ENCODE measurements around the gene NUP160. TPM values are rescaled to one million over a fixed set of nuclear protein-coding genes. Genes with fewer than 3 reads are reported as not detected.
"Not testable (repeated sequence)": the region's sequence is repeated elsewhere in the genome, so short reads cannot be mapped to it uniquely, and the experiment has no call there.

NUP160 gene
- total RNA-seq, 2 experiments from 2014 or later, result 60.0 to 64.6 TPM

DNA sequence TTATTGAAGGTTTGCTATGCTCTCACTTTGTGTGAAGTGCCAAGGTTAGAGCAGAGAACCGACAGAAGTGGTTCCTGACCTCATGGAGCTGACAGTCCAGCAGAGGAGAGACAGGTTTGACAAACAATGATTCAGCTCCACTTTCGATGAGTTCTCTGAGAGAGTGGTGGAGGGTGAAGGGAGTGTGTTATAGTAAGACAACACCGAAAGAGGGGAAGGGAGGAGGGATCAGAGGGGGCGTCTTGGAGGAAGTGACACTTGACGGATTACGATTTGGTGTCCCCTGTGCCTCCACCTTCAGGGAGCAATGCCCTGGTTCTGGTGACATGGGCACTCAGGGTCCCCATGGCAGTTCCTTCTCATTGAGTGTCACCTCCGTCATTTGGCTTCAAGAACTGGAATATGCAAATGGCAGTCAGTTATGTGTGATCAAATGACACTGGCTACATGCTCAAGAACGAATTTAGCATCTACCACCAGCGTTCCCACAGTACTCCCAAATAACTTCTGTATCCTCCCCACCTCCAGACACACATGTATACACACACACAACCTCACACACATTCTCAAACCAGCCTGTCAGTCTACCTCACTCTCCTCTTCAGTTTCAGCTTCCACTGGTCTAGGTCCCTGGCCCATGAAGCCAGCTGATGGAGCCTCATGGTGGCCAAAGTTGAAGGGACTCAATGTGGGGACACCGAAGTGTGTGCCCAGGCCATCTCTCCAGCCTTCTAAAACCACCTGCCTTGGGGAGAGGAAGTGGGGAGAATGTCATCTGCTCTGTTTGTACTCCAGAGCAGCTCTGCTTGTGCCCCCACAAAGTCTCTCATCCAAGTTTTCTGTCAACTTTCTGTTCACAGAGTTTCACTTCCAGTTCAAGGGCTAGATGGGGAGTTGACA is 31.4 kb upstream of the NUP160 start:
- ATAC-seq (no peak), DNase-seq (no peak)
- Mint-ChIP-seq H3K4me3 (no peak overlapping the region), H3K27me3 (peaks cover 3% of the 10 kb centered on the region), H3K36me3 (peaks cover 3% of the 10 kb centered on the region), H3K9me3 (ENCODE audit: low read depth) (peaks cover 6% of the 10 kb centered on the region), H3K4me1 (peaks cover 5% of the 10 kb centered on the region), H3K27ac (no peak overlapping the region)
- CTCF ChIA-PET, result interaction anchor here (0.9 to 1.2 kb wide), 2 partner anchors 11 to 15 kb away, joined by 3 to 4 read pairs; no protein-coding TSS in a partner anchor

GRCh38 chr11:47875858-47876257 is 27.7 kb upstream of the NUP160 start:
- CTCF ChIA-PET; ATAC-seq; H3K27ac Mint-ChIP-seq; H3K36me3 Mint-ChIP-seq; H3K9me3 Mint-ChIP-seq (ENCODE audit: low read depth); H3K27me3 Mint-ChIP-seq; H3K4me1 Mint-ChIP-seq; H3K4me3 Mint-ChIP-seq; DNase-seq: not testable (repeated sequence)

GRCh38 chr11:47870404-47870803 is 22.3 kb upstream of the NUP160 start:
- DNase-seq, result no peak
- Mint-ChIP-seq H3K27ac (no peak overlapping the region), H3K27me3 (no peaks in the 10 kb centered on the region), H3K4me3 (no peak overlapping the region), H3K36me3 (peaks cover 2% of the 10 kb centered on the region), H3K4me1 (peaks cover 8% of the 10 kb centered on the region), H3K9me3 (ENCODE audit: low read depth) (peaks cover under 1% of the 10 kb centered on the region)
- CTCF ChIA-PET, result no interaction called here
- no peak for ATAC-seq

DNA sequence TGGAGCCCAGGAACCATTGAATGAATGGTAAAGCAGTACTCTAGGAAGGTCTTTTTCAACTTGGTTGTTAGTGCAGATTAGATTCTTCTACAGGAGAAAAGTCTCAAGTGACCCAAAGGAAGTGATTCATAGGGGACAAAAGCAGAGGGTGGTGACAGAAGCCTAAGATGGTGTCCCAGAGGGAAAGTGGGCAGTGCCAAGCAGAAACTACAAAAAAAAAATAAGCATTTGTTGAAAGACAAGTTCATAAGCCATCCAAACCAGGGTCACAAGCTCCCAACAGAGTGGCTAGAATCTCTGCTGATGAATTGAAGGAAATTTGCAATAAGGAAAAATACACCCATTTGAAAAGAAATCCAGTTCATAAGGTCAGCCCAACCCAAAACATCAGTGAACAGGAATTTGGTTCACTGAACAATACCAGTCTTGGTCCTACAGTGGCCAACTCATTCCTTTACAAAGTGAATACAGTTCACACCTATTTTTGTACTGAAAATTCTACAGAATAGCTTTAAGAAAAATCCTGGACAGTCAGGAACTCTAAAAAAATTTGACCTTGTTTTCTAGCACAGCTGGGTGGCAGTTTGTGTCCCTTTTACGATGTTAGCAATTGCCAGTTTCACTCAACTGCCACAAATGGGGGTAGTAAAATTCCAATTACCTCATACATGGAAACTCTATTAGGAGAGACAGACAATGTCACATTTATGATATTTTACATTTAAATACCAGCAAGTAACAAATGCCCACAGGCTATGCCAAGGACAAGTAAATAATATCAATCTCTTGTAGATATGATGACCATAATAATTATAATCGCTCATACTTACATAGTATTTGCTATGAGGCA is 21.6 kb upstream of the NUP160 start:
- no peaks in the 10 kb centered on the region for H3K9me3 Mint-ChIP-seq (ENCODE audit: low read depth)
- H3K4me3 Mint-ChIP-seq, result no peak overlapping the region
- H3K27me3 Mint-ChIP-seq, result no peaks in the 10 kb centered on the region
- ATAC-seq (no peak), DNase-seq (no peak)
- H3K27ac Mint-ChIP-seq, result no peak overlapping the region
- CTCF ChIA-PET, result no interaction called here
- peaks cover 11% of the 10 kb centered on the region for H3K4me1 Mint-ChIP-seq
- H3K36me3 Mint-ChIP-seq, result peaks cover 3% of the 10 kb centered on the region

- H3K9me3 Mint-ChIP-seq (ENCODE audit: low read depth), result no peaks in the 10 kb centered on the region
- peaks cover 25% of the 10 kb centered on the region for H3K4me1 Mint-ChIP-seq
- no peak overlapping the region for H3K27ac Mint-ChIP-seq
- no peak for ATAC-seq
- no peak overlapping the region for H3K4me3 Mint-ChIP-seq
- H3K36me3 Mint-ChIP-seq, result peaks cover 1% of the 10 kb centered on the region
- DNase-seq, result no peak
- CTCF ChIA-PET, result interaction anchor here (0.7 to 1.7 kb wide), 4 partner anchors 8 to 239 kb away, joined by 3 to 4 read pairs (median 4); no protein-coding TSS in a partner anchor
- H3K27me3 Mint-ChIP-seq, result no peaks in the 10 kb centered on the region
These were observed 19.7 kb upstream of the NUP160 start for GRCh38 chr11:47867823-47868222.

- H3K36me3 Mint-ChIP-seq; DNase-seq; ATAC-seq; CTCF ChIA-PET; H3K27ac Mint-ChIP-seq; H3K4me3 Mint-ChIP-seq; H3K27me3 Mint-ChIP-seq; H3K9me3 Mint-ChIP-seq (ENCODE audit: low read depth): not testable (repeated sequence)
- peaks cover 31% of the 10 kb centered on the region for H3K4me1 Mint-ChIP-seq
These were observed 18.7 kb upstream of the NUP160 start for GRCh38 chr11:47866892-47867291.

DNA sequence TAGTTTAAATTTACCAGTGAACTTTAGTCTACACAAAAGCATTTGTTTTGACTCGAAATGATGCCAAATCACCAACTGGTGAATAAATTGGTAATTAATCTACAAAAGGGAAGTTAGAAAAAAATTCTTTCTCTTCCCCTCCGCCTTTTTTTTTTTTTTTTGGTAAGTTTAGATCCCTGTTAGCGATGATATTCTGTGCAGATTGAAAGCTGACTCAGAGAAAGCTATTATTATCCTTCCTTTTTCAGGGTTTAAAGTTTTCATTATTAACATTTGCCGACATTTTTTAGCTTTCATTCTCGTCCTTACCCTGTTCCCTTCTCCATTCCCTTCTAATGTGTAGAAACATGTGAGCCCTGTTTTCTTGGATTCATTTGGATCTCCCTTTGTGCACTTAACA is 16.8 kb upstream of the NUP160 start:
- DNase-seq (no peak), ATAC-seq (no peak)
- no peaks in the 10 kb centered on the region for H3K27me3 Mint-ChIP-seq
- no peak overlapping the region for H3K4me3 Mint-ChIP-seq
- CTCF ChIA-PET, result interaction anchor here (0.9 to 1.4 kb wide), 4 partner anchors 10 to 244 kb away, joined by 3 to 5 read pairs (median 4); no protein-coding TSS in a partner anchor
- H3K9me3 Mint-ChIP-seq (ENCODE audit: low read depth), result no peaks in the 10 kb centered on the region
- no peak overlapping the region for H3K27ac Mint-ChIP-seq
- peaks cover 31% of the 10 kb centered on the region for H3K4me1 Mint-ChIP-seq
- H3K36me3 Mint-ChIP-seq, result peaks cover 1% of the 10 kb centered on the region

DNA sequence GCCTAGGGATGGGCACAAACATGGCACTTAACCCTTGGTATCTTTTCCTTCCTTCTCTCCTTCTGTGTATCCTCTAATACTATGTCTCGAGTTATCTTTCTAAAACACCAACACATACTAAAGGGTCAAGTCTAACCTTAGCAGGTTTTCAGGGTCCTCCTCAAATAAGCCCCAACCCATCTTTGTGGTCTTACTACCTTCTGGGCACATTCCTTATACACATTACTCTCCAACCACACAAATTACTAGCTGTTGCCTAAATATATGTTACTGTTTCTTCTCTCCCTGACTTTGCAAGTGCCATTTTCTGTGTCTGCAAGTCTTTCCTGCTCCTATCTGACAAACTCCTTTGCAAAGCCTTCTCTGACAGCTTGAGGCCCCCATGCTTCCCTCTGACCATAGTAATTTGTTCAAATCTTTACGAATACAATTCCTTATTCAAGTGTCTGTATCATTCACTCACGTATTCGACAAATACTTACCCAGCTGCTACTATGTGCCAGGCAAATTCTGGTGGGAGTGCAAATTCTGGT is 15.8 kb upstream of the NUP160 start:
- no peaks in the 10 kb centered on the region for H3K9me3 Mint-ChIP-seq (ENCODE audit: low read depth)
- peaks cover 1% of the 10 kb centered on the region for H3K36me3 Mint-ChIP-seq
- ATAC-seq, result peak; percentile 30
- no peak overlapping the region for H3K27ac Mint-ChIP-seq
- DNase-seq, result no peak
- H3K27me3 Mint-ChIP-seq, result no peaks in the 10 kb centered on the region
- H3K4me1 Mint-ChIP-seq, result peaks cover 24% of the 10 kb centered on the region
- no peak overlapping the region for H3K4me3 Mint-ChIP-seq
- CTCF ChIA-PET, result interaction anchor here (1.0 kb wide), 1 partner anchor 15 kb away, joined by 3 read pairs; no protein-coding TSS in a partner anchor

- H3K36me3 Mint-ChIP-seq, result peaks cover 1% of the 10 kb centered on the region
- DNase-seq (no peak), ATAC-seq (peak; percentile 77)
- CTCF ChIA-PET, result no interaction called here
- peak overlapping the region; percentile 31 for H3K27ac Mint-ChIP-seq
- H3K9me3 Mint-ChIP-seq (ENCODE audit: low read depth), result no peaks in the 10 kb centered on the region
- no peak overlapping the region for H3K4me3 Mint-ChIP-seq
- no peaks in the 10 kb centered on the region for H3K27me3 Mint-ChIP-seq
- H3K4me1 Mint-ChIP-seq, result peaks cover 24% of the 10 kb centered on the region
These were observed 15.2 kb upstream of the NUP160 start for GRCh38 chr11:47863189-47863897.

DNA sequence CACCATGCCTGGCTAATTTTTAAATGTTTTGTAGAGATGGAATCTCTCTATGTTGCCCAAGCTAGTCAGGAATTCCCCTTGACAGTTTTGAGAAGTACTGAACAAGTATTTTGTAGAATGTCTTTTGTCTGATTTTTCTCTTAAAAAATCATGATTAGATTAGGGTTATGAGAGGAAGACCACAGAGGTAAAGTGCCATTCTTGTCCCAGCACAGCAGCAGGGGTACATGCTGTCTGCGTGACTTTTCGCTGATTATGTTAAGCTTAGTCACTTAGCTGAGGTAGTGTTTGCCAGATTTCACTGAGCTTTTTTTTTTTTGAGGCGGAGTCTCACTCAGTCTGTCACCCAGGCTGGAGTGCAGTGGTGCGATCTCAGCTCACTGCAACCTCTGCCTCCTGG is 13.6 kb upstream of the NUP160 start:
- Mint-ChIP-seq H3K27me3 (no peaks in the 10 kb centered on the region), H3K4me3 (no peak overlapping the region), H3K27ac (no peak overlapping the region), H3K9me3 (ENCODE audit: low read depth) (no peaks in the 10 kb centered on the region), H3K36me3 (peaks cover 1% of the 10 kb centered on the region), H3K4me1 (peaks cover 28% of the 10 kb centered on the region)
- CTCF ChIA-PET, result interaction anchor here (1.9 kb wide), 1 partner anchor 12 kb away, joined by 4 read pairs; no protein-coding TSS in a partner anchor
- no peak for DNase-seq
- ATAC-seq, result no peak

- H3K4me1 Mint-ChIP-seq, result peaks cover 28% of the 10 kb centered on the region
These were observed 12.4 kb upstream of the NUP160 start for GRCh38 chr11:47860536-47860935.

GRCh38 chr11:47857892-47858543 is 9.9 kb upstream of the NUP160 start:
- no peak overlapping the region for H3K27ac Mint-ChIP-seq
- peaks cover 14% of the 10 kb centered on the region for H3K4me1 Mint-ChIP-seq
- CTCF ChIA-PET, result no interaction called here
- H3K36me3 Mint-ChIP-seq, result no peaks in the 10 kb centered on the region
- H3K4me3 Mint-ChIP-seq, result no peak overlapping the region
- DNase-seq, result no peak
- H3K27me3 Mint-ChIP-seq, result no peaks in the 10 kb centered on the region
- ATAC-seq, result no peak
- no peaks in the 10 kb centered on the region for H3K9me3 Mint-ChIP-seq (ENCODE audit: low read depth)

More at GRCh38 chr11:47860536-47860935, 12.4 kb upstream of the NUP160 start:
- H3K4me3 Mint-ChIP-seq, result no peak overlapping the region
- CTCF ChIA-PET, result interaction anchor here (0.7 to 1.9 kb wide), 3 partner anchors 8 to 13 kb away, joined by 3 to 4 read pairs (median 4); no protein-coding TSS in a partner anchor
- no peak overlapping the region for H3K27ac Mint-ChIP-seq
- DNase-seq (no peak), ATAC-seq (no peak)
- H3K36me3 Mint-ChIP-seq, result peaks cover 1% of the 10 kb centered on the region
- H3K9me3 Mint-ChIP-seq (ENCODE audit: low read depth), result no peaks in the 10 kb centered on the region
- H3K27me3 Mint-ChIP-seq, result no peaks in the 10 kb centered on the region

All from activated CD8-positive, alpha-beta memory T cell treated with anti-CD3 and anti-CD28 coated beads, Interleukin-2, amount 10 ng/mL, durations not matched to agents 7 days and 5 days (primary cell).